HUES48 (cell line): Measurements from ENCODE around the gene MYOM1.

ENCODE experiments used
- H3K27ac ChIP-seq: one replicate; pipeline ENCODE4 v1.7.0; 2013; ENCODE audit warnings: low read depth, low read length, inconsistent platforms
- H3K27me3 ChIP-seq: 2 replicates; pipeline ENCODE4 v1.6.1; 2013; ENCODE audit warnings: mild to moderate bottlenecking, low read length; ENCODE audit not compliant: control insufficient read depth, insufficient read depth
- H3K36me3 ChIP-seq: 2 replicates; pipeline ENCODE4 v1.6.1; 2013; ENCODE audit warnings: low read length; ENCODE audit not compliant: control insufficient read depth, insufficient read depth
- H3K4me1 ChIP-seq: 2 replicates; pipeline ENCODE4 v1.6.1; 2013; ENCODE audit warnings: mild to moderate bottlenecking, low read length; ENCODE audit not compliant: control insufficient read depth, insufficient read depth
- H3K4me3 ChIP-seq: 2 replicates; pipeline ENCODE4 v1.5.1; 2013; ENCODE audit warnings: mild to moderate bottlenecking, low read depth, low read length
- H3K9ac ChIP-seq: 2 replicates; pipeline ENCODE4 v1.6.1; 2013; ENCODE audit warnings: mild to moderate bottlenecking, low read depth, low read length, moderate library complexity
- H3K9me3 ChIP-seq: 2 replicates; pipeline ENCODE4 v1.6.1; 2013; ENCODE audit warnings: low read length; ENCODE audit not compliant: control insufficient read depth, insufficient read depth

Gene MYOM1

DNA sequence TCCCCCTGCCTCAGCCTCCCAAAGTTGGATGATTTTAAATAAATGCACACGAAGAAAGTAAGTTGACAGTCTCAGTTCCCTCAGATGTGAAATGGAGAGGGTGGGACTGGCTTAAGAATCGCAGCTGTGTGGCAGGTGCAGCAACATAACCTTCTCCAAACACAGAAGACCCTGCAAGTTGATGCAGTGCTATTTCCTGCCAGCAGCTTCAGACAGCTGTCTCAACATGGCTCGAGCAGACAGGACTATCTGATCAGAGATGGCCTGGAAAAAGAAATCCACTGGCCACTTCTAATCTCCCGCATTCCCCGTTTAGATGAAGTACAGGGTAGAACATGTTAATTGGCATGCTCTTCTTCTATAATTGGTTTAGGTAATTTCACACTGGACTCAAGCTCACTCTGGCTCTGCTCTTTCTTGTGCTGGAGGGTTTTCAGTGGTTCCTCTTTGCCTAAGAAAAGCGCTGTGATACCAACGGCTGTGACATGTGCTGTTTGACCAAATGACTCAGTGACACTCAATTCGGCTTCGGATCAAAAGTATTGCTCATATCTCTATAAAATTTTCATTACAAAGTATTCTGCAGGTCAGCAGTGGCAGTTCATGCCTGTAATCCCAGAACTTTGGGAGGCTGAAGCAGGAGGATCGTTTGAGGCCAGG, 40.2 kb downstream of the MYOM1 start:
- Histone ChIP-seq H3K9me3 (no peaks in the 10 kb centered on the region), H3K36me3 (no peaks in the 10 kb centered on the region), H3K4me3 (no peak overlapping the region), H3K4me1 (peaks cover 11% of the 10 kb centered on the region), H3K27ac (peak overlapping the region; percentile 74), H3K9ac (no peak overlapping the region), H3K27me3 (no peaks in the 10 kb centered on the region)

DNA sequence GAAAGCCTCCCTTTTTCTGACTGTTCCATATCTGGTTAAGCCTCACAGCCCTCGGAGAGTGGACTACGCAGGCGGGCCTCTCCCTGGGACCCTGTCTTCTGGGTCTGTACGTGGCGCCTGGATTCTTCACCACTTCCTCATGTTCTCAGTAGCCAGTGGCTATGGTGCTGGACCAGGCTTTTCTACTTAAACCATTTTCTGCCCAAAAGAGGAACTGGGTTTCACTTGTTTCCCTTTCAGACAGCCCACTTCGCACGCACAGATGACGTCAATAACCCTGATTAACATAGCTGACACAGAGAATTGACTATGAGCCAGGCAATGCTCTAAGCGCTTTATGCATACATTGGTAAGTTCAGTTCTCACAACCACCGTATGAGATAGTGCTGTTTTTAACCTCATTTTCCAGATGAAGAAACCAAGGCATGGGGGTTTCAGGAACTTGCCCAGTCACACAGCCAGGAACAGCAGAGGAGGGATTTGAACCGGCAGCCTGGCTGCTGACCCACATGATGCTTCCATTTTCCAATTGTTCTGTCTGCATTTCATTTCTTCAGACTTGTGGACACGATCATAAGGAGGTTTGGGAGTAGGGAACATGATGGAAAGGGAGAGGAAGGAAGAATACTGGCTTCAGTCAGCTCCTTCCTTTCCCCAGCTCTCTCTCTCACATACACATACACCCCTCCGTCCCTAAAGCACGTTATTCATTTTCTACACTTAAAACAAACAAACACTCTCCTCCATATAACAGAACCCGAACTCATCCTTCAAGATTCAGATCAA, 41.7 kb downstream of the MYOM1 start:
- no peak overlapping the region for H3K27ac ChIP-seq
- H3K4me3 ChIP-seq = no peak overlapping the region
- H3K9ac ChIP-seq = no peak overlapping the region
- H3K4me1 ChIP-seq = peaks cover 11% of the 10 kb centered on the region
- no peaks in the 10 kb centered on the region for H3K9me3 ChIP-seq
- no peaks in the 10 kb centered on the region for H3K36me3 ChIP-seq
- no peaks in the 10 kb centered on the region for H3K27me3 ChIP-seq

DNA sequence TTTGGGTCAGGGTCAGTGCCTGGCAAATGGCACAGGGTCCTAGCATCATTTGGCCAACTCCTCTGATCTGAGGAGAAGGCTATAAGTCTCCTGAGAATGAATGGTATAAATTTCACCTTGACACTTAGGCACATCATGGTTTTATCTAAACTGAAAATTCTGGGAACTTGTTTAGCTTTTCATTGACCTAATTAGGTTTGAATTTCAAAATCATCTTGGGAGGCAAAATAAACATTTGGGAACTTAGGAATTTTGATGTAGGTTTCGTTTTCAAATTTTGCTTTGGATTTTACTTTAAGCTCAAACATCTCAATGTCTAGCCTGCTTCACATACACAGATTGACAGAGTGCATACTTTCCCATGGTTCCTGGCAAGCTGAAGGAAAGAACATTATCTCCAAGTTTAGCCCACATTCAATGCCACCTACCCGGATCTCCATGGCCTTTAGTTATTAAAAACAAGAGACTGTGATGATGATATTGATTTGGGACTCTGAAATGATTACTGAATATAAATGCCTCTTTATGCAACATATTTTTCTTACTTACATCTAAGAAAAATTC, 44.5 kb downstream of the MYOM1 start:
- H3K4me1 ChIP-seq = peaks cover 9% of the 10 kb centered on the region
- H3K9ac ChIP-seq = no peak overlapping the region
- no peaks in the 10 kb centered on the region for H3K36me3 ChIP-seq
- H3K9me3 ChIP-seq = no peaks in the 10 kb centered on the region
- H3K27ac ChIP-seq = no peak overlapping the region
- H3K27me3 ChIP-seq = no peaks in the 10 kb centered on the region
- no peak overlapping the region for H3K4me3 ChIP-seq

DNA sequence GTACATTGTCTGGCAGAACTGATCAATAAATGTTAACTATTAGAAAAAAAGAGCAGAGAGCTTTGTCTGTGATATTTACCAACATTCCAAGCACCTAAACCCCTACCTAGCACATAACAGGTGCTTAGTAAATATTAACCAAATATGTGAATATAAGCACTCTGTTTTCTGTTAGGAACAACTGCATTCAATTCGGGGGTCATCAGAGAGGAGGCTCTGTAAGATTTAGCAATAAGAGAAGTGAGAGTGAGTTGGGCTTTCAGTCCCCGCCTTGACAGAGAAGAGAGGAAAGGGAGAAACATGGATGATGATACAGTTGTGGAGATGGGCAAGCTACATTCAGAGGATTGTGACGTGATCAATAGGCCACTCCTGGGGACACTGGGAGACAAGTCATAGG, 47.7 kb downstream of the MYOM1 start:
- H3K27ac ChIP-seq = no peak overlapping the region
- H3K9me3 ChIP-seq = no peaks in the 10 kb centered on the region
- H3K4me1 ChIP-seq = no peaks in the 10 kb centered on the region
- H3K36me3 ChIP-seq = no peaks in the 10 kb centered on the region
- H3K27me3 ChIP-seq = no peaks in the 10 kb centered on the region
- H3K4me3 ChIP-seq = no peak overlapping the region
- H3K9ac ChIP-seq = no peak overlapping the region

DNA sequence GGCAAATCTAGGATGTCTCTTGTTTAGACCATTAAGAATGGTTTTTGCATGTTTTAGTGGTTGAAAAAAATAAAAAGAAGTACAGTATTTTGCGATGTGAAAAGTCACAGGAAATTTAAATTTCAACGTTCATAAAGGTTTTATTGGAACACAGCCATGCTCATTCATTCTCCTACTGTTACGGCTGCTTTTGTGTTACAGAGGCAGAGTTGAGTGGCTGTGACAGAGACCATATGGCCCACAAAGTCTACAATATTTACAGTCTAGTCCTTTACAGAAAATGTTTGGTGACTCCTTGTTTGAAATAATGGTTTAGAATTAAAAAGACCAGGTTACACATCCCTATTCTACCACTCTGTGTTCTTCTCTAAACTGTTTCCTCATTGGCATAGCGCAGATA, 48.1 kb downstream of the MYOM1 start:
- Histone ChIP-seq H3K4me3 (no peak overlapping the region), H3K36me3 (no peaks in the 10 kb centered on the region)

DNA sequence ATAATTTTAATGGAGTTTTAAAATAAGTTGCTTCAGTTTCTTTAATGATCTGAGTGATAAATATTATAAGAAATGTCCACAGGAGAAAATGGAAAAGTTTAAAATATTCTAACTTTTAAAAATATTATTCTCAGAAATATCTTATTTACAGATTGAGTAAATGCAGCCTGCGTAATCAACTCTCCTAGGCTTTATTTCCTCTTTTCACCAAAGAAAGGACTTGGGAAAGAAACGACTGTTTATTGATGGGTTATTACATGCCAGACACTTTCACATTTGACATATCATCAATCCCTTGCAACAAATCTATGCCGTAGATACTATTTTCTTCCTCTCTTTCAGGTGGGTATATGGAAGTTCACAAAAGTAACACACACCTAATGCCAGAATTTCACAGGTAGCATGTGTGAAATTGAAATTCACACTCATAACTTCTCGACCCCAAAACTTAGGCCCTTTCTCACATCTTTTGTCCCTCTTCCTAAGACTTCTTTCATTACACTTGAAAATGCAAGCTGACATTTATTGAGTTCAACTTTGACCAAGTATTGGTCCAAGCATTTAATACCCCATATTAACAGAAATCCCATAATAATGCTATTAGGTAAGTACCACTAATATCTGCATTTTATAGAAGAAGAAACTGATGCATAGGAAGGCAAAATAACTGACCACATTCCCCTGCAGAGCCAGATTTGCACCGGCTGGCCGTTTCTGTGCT, 49.2 kb downstream of the MYOM1 start:
- no peaks in the 10 kb centered on the region for H3K36me3 ChIP-seq
- H3K27ac ChIP-seq = no peak overlapping the region
- H3K9me3 ChIP-seq = no peaks in the 10 kb centered on the region
- no peaks in the 10 kb centered on the region for H3K27me3 ChIP-seq
- H3K4me3 ChIP-seq = no peak overlapping the region
- no peaks in the 10 kb centered on the region for H3K4me1 ChIP-seq
- H3K9ac ChIP-seq = no peak overlapping the region

More for the DNA sequence above, 48.1 kb downstream of the MYOM1 start:
- no peak overlapping the region for H3K9ac ChIP-seq
- H3K9me3 ChIP-seq = no peaks in the 10 kb centered on the region
- H3K4me1 ChIP-seq = no peaks in the 10 kb centered on the region
- H3K27ac ChIP-seq = no peak overlapping the region
- no peaks in the 10 kb centered on the region for H3K27me3 ChIP-seq

DNA sequence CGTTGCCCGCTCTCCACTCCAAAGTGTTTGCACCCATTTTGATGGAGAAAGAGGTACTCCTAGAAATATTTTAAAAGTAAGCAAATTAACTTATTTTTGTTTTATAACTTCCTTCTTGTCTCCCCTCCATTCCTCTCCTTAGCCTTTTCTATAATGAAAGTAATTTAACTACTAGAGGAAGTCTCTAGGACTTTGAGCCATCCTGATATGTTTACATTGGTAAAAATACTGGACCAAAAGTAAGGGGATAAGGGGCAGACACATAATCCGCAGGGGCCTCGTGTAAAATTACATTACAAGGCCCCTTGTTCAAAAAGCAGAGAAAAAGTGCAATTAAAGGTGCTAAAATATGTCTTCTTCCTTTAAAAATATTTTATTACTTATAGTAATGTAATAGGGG, 55.4 kb downstream of the MYOM1 start:
- no peak overlapping the region for H3K27ac ChIP-seq
- no peaks in the 10 kb centered on the region for H3K4me1 ChIP-seq
- no peaks in the 10 kb centered on the region for H3K36me3 ChIP-seq
- H3K9ac ChIP-seq = no peak overlapping the region
- H3K4me3 ChIP-seq = no peak overlapping the region
- no peaks in the 10 kb centered on the region for H3K27me3 ChIP-seq
- no peaks in the 10 kb centered on the region for H3K9me3 ChIP-seq

DNA sequence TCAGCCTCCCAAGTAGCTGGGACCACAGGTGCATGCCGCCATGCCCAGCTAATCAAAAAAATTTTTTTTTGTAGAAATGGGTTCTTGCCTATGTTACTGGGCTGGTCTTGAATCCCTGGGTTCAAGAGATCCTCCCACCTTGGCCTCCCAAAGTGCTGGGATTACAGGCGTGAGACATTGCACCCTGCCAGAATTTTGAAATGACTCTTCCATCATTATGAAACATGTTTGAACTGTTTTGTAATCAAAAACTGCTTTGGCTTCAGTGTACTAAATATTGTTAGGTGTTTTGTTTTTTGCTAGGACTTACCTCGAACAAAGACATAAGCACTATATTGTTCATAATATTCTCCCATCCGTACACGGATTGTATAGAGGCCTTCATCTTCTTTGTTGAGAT, 55.8 kb downstream of the MYOM1 start:
- Histone ChIP-seq H3K27ac (no peak overlapping the region), H3K9ac (no peak overlapping the region), H3K9me3 (no peaks in the 10 kb centered on the region), H3K4me3 (no peak overlapping the region), H3K27me3 (no peaks in the 10 kb centered on the region), H3K36me3 (no peaks in the 10 kb centered on the region), H3K4me1 (no peaks in the 10 kb centered on the region)

DNA sequence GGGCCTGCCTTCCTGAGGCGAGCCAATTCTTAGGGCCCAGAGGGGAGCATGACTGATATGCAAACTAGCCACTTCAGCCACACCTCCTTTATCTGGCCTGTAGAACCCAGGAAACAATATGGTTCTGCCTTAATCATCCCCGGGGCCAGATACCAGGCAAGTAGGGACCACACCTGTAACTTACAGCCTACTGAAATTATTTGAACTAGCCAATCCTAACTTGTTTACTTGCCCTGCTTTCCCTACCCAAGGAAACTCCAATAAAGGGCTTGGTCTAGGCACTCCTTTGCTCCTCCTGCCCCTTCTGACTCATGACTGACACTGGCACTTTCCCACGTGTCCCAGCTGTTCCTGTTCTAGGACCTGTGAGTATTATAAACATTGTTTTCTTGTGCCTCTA, 57.6 kb downstream of the MYOM1 start:
- no peak overlapping the region for H3K27ac ChIP-seq
- no peaks in the 10 kb centered on the region for H3K9me3 ChIP-seq
- H3K27me3 ChIP-seq = no peaks in the 10 kb centered on the region
- H3K4me3 ChIP-seq = no peak overlapping the region
- no peaks in the 10 kb centered on the region for H3K36me3 ChIP-seq
- H3K4me1 ChIP-seq = no peaks in the 10 kb centered on the region
- no peak overlapping the region for H3K9ac ChIP-seq

DNA sequence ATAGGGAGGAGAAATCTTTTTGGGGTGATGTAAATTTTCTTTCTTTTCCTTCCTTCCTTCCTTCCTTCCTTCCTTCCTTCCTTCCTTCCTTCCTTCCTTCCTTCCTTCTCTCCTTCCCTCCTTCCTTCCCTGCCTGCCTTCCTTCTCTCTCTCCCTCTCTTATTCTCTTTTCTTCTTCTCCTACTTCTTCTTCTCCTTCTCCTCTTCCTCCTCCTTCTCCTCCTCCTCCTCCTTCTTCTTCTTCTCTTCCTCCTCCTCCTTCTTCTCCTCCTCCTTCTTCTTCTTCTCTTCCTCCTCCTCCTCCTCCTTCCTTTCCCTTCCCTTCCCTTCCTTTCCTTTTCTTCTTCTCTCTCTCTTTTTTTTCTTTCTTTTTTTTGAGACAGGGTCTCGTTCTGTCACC, 59.9 kb downstream of the MYOM1 start:
- Histone ChIP-seq H3K27ac (no peak overlapping the region), H3K4me1 (no peaks in the 10 kb centered on the region), H3K27me3 (no peaks in the 10 kb centered on the region)

DNA sequence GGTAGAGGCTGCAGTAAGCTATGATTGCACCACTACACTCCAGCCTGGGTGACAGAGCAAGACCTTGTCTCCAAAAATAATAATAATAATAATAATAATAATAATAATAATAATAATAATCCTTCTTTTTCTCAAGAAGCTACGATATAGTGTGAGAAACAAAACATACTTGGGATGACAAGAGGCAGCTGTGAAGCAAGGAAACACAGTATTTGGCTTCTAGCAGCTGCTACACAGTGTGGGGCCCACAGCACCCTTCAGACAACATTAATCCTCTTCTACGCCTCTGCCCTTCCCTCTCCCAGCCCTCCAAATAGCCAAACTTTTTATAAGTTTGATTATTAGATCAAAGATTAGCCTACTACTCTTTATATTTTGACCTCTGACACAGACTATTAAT, 62.2 kb downstream of the MYOM1 start:
- no peaks in the 10 kb centered on the region for H3K9me3 ChIP-seq
- H3K36me3 ChIP-seq = no peaks in the 10 kb centered on the region
- H3K4me1 ChIP-seq = no peaks in the 10 kb centered on the region
- H3K27me3 ChIP-seq = no peaks in the 10 kb centered on the region
- H3K9ac ChIP-seq = no peak overlapping the region
- H3K4me3 ChIP-seq = no peak overlapping the region
- H3K27ac ChIP-seq = no peak overlapping the region

More for the DNA sequence above, 59.9 kb downstream of the MYOM1 start:
- Histone ChIP-seq H3K9ac (no peak overlapping the region), H3K9me3 (no peaks in the 10 kb centered on the region), H3K4me3 (no peak overlapping the region), H3K36me3 (no peaks in the 10 kb centered on the region)
